Measurements from ENCODE around the gene PIGK.
A peak's percentile ranks its signal among the peaks of the same experiment; 100 is the strongest.
"Not testable (repeated sequence)": the region's sequence is repeated elsewhere in the genome, so short reads cannot be mapped to it uniquely, and the experiment has no call there.

PIGK gene

GRCh38 chr1:77219166-77219887 is at the start of gene PIGK:
Gene PIGK, minus strand, starts transcription at chr1:77219430. Its CDS starts 28 bp downstream, at chr1:77219402.
- peak; percentile 76 for DNase-seq (ENCODE audit: low read depth)

GRCh38 chr1:77267035-77267434 is 47.8 kb upstream of the PIGK start:
- no peak for DNase-seq (ENCODE audit: low read depth)

- no peak for DNase-seq (ENCODE audit: low read depth)
Observed at GRCh38 chr1:77265180-77265579, 46.0 kb upstream of the PIGK start.

- no peak for DNase-seq (ENCODE audit: low read depth)
Observed at GRCh38 chr1:77263708-77264107, 44.5 kb upstream of the PIGK start.

GRCh38 chr1:77253211-77253610 is 34.0 kb upstream of the PIGK start:
- DNase-seq (ENCODE audit: low read depth), result no peak

- DNase-seq (ENCODE audit: low read depth), result no peak
Observed at GRCh38 chr1:77250126-77250525, 30.9 kb upstream of the PIGK start.

GRCh38 chr1:77245830-77246229 is 26.6 kb upstream of the PIGK start:
- DNase-seq (ENCODE audit: low read depth), result no peak

GRCh38 chr1:77239311-77239710 is 20.1 kb upstream of the PIGK start:
- DNase-seq (ENCODE audit: low read depth), result no peak

GRCh38 chr1:77238462-77238861 is 19.2 kb upstream of the PIGK start:
- DNase-seq (ENCODE audit: low read depth), result no peak

- no peak for DNase-seq (ENCODE audit: low read depth)
Observed at GRCh38 chr1:77234943-77235342, 15.7 kb upstream of the PIGK start.

GRCh38 chr1:77234096-77234495 is 14.9 kb upstream of the PIGK start:
- DNase-seq (ENCODE audit: low read depth), result no peak

GRCh38 chr1:77232829-77233228 is 13.6 kb upstream of the PIGK start:
- DNase-seq (ENCODE audit: low read depth), result no peak

- DNase-seq (ENCODE audit: low read depth), result no peak
Observed at GRCh38 chr1:77230051-77230450, 10.8 kb upstream of the PIGK start.

- no peak for DNase-seq (ENCODE audit: low read depth)
Observed at GRCh38 chr1:77228836-77229235, 9.6 kb upstream of the PIGK start.

GRCh38 chr1:77227381-77227780 is 8.2 kb upstream of the PIGK start:
- DNase-seq (ENCODE audit: low read depth), result no peak

GRCh38 chr1:77222496-77222895 is 3.3 kb upstream of the PIGK start:
- DNase-seq (ENCODE audit: low read depth), result no peak

- no peak for DNase-seq (ENCODE audit: low read depth)
Observed at GRCh38 chr1:77220687-77221463, 1.6 kb upstream of the PIGK start.

GRCh38 chr1:77218477-77219165 is 609 bp downstream of the PIGK start:
- no peak for DNase-seq (ENCODE audit: low read depth)

GRCh38 chr1:77204043-77204442 is 15.2 kb downstream of the PIGK start:
- not testable (repeated sequence) for DNase-seq (ENCODE audit: low read depth)

GRCh38 chr1:77202751-77203150 is 16.5 kb downstream of the PIGK start:
- DNase-seq (ENCODE audit: low read depth), result no peak

- DNase-seq (ENCODE audit: low read depth), result no peak
Observed at GRCh38 chr1:77200806-77201205, 18.4 kb downstream of the PIGK start.

GRCh38 chr1:77200293-77200692 is 18.9 kb downstream of the PIGK start:
- DNase-seq (ENCODE audit: low read depth), result no peak

- DNase-seq (ENCODE audit: low read depth), result no peak
Observed at GRCh38 chr1:77197351-77197750, 21.9 kb downstream of the PIGK start.
